Measurements from ENCODE around the gene SERPINB12.

DNA sequence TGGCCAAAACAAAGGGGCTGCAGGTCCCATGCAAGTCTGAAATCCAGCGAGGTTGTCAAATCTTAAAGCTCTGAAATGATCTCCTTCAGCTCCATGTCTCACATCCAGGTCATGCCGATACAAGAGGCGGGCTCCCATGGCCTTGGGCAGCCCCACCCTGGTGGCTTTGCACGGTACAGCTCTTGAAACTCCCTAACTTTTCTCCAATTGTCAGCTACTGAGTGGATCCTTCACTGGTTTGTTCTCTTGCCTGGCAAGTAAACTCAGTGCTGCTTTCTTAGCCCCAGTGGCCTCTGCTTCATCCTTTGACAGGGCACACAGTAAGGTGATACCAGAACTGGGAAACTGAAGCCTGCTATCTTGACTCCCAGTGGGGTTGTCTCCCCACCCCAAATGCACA is 71.3 kb downstream of the SERPINB12 start:
- TF ChIP-seq, protein P1, sequence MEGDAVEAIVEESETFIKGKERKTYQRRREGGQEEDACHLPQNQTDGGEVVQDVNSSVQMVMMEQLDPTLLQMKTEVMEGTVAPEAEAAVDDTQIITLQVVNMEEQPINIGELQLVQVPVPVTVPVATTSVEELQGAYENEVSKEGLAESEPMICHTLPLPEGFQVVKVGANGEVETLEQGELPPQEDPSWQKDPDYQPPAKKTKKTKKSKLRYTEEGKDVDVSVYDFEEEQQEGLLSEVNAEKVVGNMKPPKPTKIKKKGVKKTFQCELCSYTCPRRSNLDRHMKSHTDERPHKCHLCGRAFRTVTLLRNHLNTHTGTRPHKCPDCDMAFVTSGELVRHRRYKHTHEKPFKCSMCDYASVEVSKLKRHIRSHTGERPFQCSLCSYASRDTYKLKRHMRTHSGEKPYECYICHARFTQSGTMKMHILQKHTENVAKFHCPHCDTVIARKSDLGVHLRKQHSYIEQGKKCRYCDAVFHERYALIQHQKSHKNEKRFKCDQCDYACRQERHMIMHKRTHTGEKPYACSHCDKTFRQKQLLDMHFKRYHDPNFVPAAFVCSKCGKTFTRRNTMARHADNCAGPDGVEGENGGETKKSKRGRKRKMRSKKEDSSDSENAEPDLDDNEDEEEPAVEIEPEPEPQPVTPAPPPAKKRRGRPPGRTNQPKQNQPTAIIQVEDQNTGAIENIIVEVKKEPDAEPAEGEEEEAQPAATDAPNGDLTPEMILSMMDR (conservative IDR thresholded peaks at IDR 0.05; ENCODE audit: low read depth, low read length) = no peak
- no peak for TF ChIP-seq EZH2 (IDR thresholded peaks at IDR 0.05; ENCODE audit: borderline replicate concordance, low read depth, low read length, poor library complexity, severe bottlenecking)
